GM21786 (cell line): ENCODE measurements around the gene GGCX.

Experiments used
- ATAC-seq: cut with Tn5 transposase; IDR thresholded peaks from one replicate; pipeline ENCODE4 v1.9.1; 2021; ENCODE audit not compliant: unreplicated experiment

Gene GGCX

DNA sequence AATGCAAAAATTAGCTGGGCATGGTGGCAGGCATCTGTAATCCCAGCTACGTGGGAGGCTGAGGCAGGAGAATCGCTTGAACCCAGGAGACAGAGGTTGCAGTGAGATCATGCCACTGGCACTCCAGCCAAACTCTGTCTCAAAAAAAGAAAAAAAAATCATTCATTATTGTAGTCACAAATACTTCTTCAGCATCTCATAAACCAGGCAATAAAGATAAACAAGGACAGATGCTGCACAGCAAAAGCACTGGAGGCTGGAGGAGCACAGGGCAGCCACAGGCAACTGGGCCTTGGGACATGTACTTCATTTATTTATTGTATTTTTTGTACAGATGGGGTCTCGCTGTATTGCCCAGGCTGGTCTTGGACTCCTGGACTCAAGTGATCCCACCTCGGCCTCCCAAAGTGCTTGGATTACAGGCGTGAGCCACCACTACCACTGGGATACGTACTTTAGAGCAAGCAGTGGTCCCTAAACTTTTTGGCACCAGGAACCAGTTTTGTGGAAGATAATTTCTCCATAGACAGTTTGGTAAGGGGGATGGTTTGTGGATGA lies 39.1 kb downstream of the GGCX start:
- no peak for ATAC-seq

DNA sequence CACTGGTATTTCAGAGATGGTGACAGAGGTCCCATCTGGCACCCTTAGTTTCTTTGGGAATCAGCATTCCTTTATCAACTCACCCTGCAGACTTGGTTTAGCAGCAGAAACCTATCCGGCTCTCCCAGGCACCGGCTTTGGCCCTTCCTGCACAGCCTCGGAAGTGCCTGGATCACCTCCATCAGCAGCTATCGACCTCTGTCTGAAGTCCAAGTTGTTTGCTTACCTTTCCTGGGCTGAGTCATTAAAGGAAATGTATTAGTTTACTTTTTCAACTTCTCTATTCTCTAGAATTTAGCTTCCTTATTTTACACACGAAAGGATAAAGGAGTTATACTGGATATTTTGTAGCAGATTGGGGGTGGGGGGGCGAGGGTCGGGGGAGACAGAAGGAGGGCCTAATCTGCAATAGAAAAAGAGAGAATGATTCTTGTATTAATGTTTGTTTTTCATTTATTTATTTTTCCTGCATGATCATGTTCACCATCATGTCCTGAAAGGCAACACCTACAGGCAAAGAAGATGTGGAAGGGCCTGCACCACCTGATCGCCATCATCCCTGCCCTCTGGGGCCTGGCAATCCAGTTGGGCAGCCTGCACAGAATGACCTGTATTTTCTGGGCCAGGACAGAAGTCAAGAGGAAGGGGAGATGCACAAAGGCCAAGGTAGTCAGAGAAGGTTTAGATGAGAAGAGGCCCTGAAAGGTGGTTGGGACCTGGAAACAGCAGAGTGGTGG lies 44.5 kb downstream of the GGCX start:
- ATAC-seq, result no peak

- ATAC-seq, result no peak
Measured at GRCh38 chr2:85514323-85514722, 47.0 kb downstream of the GGCX start.

- ATAC-seq, result no peak
Measured at GRCh38 chr2:85511008-85511811, 50.1 kb downstream of the GGCX start.

- ATAC-seq, result no peak
Measured at GRCh38 chr2:85506768-85507181, 54.5 kb downstream of the GGCX start.

DNA sequence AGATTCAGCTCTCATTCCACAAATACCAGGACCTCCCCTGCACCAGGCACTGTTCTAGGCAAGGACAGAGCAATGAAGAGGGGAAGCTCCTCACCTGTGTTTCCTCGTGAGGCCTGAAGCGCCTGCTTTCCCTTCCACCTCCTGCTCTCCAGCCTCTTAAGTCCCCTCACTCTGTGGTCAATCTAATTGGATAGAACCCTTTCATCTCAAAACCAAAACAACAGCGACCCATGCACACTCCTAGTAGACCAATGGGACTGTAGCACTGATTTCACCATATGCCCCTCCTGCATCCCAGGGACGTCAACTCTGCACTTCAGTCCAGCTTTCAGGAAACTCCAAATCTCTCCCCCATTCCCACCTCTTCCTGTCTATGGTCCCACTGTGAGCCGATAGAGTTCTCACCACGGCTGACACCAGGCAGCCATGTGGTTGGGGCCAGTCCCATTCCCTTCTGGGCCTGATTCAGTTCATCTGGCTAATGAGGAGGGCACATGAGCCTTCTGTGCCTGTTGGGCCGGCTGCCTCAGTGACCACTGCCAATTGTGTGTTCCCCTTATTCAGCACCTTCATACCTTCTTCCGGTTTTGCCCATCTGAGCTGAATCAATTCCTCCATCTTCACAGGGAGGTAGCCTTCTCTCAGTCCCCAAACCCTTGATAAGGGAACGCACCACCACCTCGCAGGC lies 55.6 kb downstream of the GGCX start:
- no peak for ATAC-seq

- no peak for ATAC-seq
Measured at GRCh38 chr2:85504778-85505261, 56.5 kb downstream of the GGCX start.

DNA sequence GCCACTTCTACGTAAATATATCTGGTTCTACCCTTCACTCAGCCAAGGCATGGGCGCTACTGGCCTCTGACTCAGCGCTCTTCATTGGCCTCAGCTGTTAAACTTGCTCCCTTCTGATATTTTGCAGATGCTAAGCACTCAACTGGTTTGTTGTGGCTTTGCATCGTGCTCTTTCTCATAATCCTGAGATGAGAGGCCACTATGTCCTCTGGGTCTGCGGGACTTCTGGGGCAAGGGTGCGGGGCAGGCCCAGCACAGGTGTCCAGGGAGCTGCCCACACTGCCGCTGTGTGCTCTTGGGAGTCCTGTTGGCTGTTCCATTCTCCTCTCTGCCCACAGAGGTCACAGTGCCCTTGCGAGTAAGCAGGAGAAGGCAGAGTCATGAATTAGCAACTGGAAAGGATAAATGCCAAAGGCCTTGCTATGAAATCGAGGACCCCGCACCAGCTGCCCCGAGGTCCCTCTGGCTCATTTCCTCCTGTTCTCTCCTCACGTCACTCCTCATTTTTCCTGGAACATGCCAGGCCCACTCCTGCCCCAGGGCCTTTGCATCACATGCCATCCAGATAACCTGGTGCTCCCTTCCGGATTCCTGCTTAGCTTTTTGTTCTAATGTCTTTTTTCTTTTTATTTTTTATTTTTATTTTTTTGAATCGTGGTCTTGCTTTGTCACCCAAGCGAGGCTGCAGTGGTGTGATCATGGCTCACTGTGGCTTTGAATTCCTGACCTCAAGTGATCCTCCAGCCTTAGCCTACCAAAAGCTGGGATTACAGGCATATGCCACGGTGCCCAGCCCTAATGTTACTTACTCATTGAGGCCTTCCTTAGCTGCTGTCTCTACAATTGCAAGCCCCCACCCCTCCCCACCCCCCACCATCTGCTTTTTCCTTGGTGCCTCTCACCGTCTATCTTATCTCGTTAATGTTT lies 57.2 kb downstream of the GGCX start:
- no peak for ATAC-seq

DNA sequence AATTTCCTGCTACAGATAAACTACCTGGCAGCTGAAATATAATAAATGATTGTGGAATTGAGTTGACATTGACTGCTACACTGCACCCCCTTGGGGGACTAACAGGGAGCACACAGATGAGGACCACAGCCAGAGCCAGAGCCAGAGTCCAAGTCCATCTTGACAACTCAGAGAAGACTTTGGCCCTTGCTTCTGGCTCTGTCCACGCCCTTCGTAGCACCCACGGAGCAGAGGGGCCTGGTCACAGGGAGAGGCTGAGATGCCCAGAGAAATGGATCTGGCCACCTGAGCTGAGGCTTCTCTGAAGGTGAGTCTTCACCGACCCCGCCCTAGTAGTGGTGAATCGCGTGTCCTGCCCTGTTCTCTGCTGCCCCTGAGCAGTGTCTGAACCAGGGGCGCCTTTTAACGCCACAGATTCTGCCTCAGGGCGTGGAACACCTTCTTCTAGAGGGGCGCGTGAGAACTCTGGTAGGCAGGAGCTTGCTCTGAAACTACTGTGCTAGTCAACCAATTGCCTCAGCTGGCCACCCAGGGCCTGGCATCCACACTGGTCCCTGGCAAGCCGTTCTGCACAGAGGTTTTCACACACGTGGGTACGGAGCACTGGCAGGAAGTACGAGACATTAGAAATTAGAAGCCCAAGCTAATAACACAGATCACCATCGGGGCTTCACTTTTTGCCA lies 58.0 kb downstream of the GGCX start:
- ATAC-seq, result no peak

DNA sequence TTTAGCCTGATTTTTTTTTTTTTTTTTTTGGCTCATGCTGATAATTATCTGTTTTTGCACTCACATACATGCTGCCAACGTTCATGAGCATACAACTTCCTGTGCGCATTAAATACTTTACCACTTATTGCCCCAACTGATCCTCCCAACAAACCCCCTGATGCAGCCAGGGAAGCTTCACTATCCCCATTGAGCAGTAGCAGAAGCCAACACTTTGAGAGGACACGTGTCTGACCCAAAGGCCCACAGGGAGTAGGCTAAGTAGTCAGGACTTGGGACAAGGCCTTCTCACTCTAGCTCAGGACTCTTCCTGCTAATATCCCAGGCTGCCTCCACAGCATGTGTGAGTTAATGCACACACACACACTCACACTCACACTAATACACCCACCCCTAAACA lies 58.6 kb downstream of the GGCX start:
- ATAC-seq, result no peak

- no peak for ATAC-seq
Measured at GRCh38 chr2:85501248-85501647, 60.0 kb downstream of the GGCX start.

GRCh38 chr2:85497944-85498630 lies 63.2 kb downstream of the GGCX start:
- no peak for ATAC-seq

DNA sequence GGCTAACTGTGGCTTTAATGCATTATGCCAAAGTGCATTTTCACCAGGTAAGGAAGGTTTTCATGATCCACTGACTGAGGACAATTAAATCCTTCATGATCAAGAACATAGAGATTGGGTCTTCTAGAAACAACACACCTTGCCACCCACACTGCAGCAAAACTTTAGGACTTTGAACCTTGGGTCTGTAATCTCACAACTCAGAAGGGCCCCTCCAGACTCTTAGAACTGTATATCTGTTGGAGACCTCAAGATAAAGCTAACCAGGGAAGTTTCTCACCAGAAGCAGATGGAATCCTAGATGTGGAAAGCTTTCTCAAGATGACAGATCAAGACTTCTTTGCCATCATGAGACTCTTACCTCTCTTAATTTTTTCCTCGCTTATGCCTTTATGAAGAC lies 64.9 kb downstream of the GGCX start:
- no peak for ATAC-seq
